Dermis microvascular lymphatic vessel endothelial cell (primary cell): Measurements from ENCODE around the gene CCDC6. TPM values are rescaled to one million over a fixed set of nuclear protein-coding genes. Genes with fewer than 3 reads are reported as not detected.

ENCODE experiments used
- DNase-seq, 2 donors: peaks; one replicate each; pipeline versions ENCODE4 v3.0.0 to v3.0.0-alpha.2; 2010; ENCODE audit warnings: low read depth in 2 of 2
- total RNA-seq: library from RNA; depleted of rRNA; stranded (reverse); fragments of >200 nt; gene quantifications from 2 replicates; pipeline ENCODE4 v1.2.1, GENCODE V29; 2014

The CCDC6 gene
- total RNA-seq, 1 donor from 2014 or later: 16.4 TPM

- DNase-seq: no peak
These were observed 53.7 kb downstream of the CCDC6 start for GRCh38 chr10:59852670-59853069.

GRCh38 chr10:59851864-59852263, 54.5 kb downstream of the CCDC6 start:
- no peak for DNase-seq

DNA sequence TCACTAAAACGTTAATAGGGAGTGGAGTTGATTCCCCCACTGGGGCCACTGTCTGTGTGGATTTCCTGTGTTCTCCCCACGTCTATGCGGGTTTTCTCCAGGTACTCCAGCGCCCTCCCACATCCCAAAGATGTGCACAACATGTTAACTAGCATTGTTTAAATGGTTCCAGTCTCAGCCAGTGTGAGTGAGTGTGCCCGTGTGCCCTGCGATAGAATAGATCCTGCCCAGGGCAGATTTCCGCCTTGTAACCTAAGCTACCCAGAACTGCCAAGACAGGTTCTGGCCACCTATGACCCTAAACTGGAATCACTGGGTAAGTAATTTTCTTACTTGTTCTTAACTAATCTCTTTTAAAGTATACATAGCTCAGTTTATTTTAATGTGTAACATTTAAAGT, 58.5 kb downstream of the CCDC6 start:
- DNase-seq: no peak

DNA sequence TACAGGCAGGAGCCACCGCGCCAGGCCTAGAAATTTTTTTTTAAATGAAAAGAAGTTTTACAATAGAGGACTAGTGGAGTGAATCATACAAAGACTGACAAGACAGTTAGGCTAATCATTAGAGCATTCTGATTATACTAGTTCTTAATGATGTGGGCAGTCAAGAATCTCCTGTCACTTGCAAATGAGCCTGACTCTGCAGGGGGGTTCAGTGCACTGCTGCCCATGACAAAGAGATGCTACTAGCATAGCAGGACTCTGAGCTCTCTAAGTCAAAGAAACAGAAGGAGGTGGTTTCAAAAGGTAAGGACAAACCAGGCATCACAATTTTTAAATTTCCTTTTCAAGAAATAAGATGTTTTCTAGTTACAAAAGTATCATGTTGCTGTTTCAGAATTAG, 59.0 kb downstream of the CCDC6 start:
- DNase-seq: no peak

- no peak for DNase-seq
These were observed 61.9 kb downstream of the CCDC6 start for GRCh38 chr10:59844436-59844835.

DNA sequence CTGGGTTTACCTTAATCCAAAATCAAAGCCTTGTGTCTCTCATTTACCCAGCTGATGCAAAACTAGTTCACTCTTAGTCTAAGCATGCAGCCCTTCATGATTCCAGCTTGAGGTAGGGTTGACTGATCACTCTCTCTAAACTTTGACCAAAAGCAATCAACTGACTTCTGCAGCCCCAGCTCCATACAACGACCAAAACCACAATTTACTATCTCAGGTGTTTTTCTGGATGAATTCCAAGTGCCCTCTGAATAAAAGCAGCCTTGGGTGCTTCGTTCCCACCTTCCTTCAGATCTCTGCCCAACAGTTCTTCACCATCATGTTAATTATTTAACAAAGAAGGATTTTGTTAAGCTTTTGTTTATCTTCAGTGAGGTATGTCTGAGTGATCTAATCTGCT, 62.6 kb downstream of the CCDC6 start:
- DNase-seq: no peak

GRCh38 chr10:59839576-59839975, 66.8 kb downstream of the CCDC6 start:
- DNase-seq: no peak

GRCh38 chr10:59838085-59838789, 68.1 kb downstream of the CCDC6 start:
- no peak for DNase-seq

- DNase-seq: no peak
These were observed 72.5 kb downstream of the CCDC6 start for GRCh38 chr10:59833810-59834209.

DNA sequence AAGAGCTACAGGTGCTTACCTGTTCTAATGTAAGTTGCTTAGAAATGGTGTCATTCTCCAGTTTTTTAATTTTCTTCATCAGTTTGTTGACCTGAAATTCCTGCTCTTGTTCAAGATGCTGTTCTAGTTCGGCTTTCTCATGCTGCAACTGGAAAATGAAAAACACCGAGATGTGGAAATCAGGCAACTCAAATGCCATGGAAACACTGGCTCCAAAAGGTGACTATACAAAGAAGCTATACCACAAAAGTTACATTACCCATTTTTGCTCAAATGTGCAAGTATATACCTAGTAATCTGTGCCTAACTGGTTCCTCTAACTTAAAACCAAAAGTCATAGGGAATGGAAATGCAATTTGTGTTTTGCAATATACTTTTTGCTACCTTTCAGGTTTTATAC, 73.8 kb downstream of the CCDC6 start:
- no peak for DNase-seq

DNA sequence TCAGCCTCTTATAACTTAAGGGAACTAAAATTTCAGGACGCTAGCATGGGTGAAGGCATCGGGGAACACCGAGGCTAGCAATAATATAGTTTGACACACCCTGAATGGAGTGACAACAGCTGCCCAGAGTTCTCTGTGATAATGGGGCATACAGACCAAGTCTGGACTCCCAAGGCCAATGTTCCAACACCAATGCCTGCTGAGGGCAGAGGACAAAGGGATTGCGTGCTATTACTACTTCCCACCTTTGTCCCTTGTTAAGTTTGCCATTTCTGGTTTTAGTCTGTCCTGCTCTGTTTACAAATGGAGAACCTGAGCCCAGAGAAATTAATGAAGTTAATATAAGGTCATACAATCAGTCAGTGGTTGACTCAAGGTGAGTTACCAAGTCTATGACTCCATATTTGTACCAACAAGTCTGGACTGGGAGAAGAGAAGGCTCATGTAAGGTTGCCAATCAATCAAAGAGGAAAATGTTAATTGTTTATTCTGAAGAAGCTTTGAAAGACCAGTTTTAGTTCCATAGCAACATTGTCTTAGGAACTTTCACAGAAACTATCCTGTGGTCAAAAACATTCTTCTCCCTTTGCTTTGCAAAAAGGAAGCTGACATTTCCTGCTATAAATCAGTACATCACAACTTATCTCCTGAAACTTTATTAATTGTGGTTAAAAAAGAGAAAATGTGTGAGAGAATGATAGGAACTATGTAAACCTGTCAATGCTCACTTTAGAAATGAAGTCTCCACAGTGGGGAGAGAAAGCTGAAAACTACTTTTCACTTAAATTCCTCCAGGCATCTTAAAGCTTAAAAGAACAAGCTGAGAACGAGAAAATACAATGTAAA, 74.5 kb downstream of the CCDC6 start:
- DNase-seq: no peak

DNA sequence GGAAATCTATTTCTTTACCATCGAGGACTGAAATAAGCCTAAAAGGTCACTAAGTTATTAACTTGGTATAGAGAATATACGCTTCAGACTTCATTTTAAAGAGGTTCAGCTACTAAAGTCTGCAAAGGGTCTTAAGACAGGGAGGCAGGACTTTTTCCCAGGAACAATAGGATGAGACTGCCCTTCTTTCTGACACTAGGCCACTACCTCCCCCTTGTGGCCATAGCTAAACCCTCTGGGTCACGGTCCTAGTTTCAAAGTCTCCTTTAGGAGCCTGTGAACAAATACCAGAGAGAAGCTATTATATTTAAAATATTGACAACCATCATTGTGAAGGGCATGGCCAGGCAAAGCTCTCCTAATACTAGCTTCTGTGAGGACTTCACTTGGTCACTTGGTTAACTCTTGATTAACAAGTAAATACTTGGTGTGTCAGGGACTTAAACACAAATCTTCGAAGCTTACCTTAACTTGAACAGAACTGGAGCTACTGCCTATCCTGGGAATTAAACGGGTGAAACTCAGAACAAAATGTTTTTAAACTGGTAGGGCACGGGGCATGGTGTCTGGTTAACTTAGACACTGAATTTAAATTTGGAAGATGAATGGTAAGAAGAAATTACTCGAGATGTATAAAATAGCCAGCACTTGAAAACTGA, 75.6 kb downstream of the CCDC6 start:
- DNase-seq: peak; percentile 28 to 68

- DNase-seq: no peak
These were observed 76.8 kb downstream of the CCDC6 start for GRCh38 chr10:59829601-59830000.

DNA sequence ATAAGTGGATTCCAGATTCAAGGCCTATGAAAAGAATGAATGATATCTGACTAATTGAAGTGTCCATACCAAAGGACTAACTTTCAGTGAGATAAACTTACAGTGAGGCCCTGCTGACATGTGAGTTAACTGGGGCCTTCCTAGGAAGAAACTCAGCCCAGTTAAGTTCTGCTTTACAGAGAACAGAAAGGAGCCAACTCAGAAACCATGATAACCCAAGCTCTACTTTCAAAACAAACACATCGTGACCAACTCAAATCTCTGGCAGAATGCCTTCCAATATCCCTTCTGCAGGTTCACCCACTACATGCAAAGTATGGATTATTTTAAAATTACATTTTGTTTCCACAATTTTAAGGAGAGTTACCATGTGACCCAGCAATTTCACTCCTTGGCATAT, 77.3 kb downstream of the CCDC6 start:
- DNase-seq: no peak

- no peak for DNase-seq
These were observed 80.4 kb downstream of the CCDC6 start for GRCh38 chr10:59825932-59826331.

DNA sequence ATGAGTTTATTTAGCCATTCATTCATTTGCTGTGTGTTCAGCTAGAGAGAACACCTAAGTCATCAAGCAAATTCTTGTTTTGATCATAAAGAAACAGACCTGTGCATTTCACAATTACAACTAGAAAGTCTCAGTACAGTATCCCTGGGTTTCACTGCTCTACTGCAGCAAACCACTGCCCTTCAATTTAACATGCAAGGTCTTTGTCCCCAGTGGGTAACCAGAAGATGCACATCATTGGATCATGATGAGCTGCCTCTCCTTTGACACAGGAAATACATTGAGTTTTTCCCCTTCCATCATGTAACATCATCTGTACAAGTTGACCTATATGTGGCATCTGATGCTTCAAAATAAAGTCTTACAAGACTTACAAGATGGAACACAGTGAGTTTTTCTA, 82.6 kb downstream of the CCDC6 start:
- DNase-seq: no peak

- no peak for DNase-seq
These were observed 83.2 kb downstream of the CCDC6 start for GRCh38 chr10:59823111-59823510.

DNA sequence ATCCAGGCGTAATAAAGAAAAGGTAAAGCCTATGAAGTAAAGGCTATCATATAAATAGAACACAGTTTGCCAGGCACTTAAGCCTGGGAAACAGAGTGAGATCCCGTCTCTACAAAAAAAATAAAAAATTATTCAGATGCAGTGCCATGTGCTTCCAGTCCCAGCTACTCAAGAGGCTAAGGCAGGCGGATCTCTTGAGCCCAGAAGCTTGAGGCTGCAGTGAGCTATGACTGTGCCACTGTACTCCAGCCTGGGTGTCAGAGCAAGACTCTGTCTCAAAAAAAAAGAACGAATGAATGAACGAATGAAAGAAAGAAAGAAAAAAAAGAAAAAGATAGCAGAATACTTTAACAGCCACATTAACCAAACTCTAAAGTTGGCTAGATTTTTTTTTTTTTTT, 85.9 kb downstream of the CCDC6 start:
- no peak for DNase-seq

DNA sequence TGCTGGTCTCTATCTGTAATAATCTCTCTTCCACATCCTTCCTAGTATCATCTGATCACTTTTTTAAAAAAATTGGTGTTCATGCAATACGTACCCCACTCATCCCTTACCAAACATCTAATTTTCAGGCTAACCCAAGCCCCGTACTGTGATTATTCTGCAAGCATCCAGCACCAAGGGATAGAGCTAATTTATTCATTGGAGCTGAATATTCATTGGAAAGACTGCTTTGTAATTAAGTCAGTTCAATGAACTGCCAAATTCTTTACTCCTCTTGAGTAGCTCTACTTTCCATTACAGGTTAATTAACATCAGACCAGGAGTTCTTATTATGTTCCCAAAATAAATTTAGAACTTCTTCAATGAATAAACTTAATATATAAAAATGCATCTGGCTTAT, 86.7 kb downstream of the CCDC6 start:
- DNase-seq: no peak

GRCh38 chr10:59819265-59819664, 87.1 kb downstream of the CCDC6 start:
- DNase-seq: peak in 1 of 2 donors; percentile 24

- DNase-seq: no peak
These were observed 88.6 kb downstream of the CCDC6 start for GRCh38 chr10:59817773-59818172.

- DNase-seq: no peak
These were observed 91.5 kb downstream of the CCDC6 start for GRCh38 chr10:59814878-59815277.
